Karpas-422 (cell line): ENCODE data around the gene MCU. TPM values are rescaled to one million over a fixed set of nuclear protein-coding genes. Genes with fewer than 3 reads are reported as not detected.
"Not testable (repeated sequence)": the region's sequence is repeated elsewhere in the genome, so short reads cannot be mapped to it uniquely, and the experiment has no call there.

Experiments used
- DNase-seq: peaks from one replicate; pipeline ENCODE4 v3.0.0-alpha.2; 2015
- H2AFZ ChIP-seq: fragments of 200-600 bp; sonication (generic); 2 replicates; pipeline ENCODE4 v1.6.1; 2014; ENCODE audit warnings: antibody characterized with exemption, low read length, mixed read lengths
- H3K27ac ChIP-seq: fragments of 200-600 bp; sonication (generic); 2 replicates; pipeline ENCODE4 v1.5.1; 2014; ENCODE audit warnings: mild to moderate bottlenecking, low read length, moderate library complexity
- H3K27me3 ChIP-seq: fragments of 200-600 bp; sonication (generic); 2 replicates; pipeline ENCODE4 v1.6.1; 2014; ENCODE audit warnings: low read length, mixed read lengths
- H3K36me3 ChIP-seq: fragments of 200-600 bp; sonication (generic); 2 replicates; pipeline ENCODE4 v1.6.1; 2014; ENCODE audit warnings: low read length, mixed read lengths; ENCODE audit not compliant: insufficient read depth
- H3K4me1 ChIP-seq: fragments of 200-600 bp; sonication (generic); 2 replicates; pipeline ENCODE4 v1.6.1; 2014; ENCODE audit warnings: mild to moderate bottlenecking, low read length, mixed read lengths
- H3K4me2 ChIP-seq: fragments of 200-600 bp; sonication (generic); 2 replicates; pipeline ENCODE4 v1.6.1; 2014; ENCODE audit warnings: low read length, low read depth, mild to moderate bottlenecking; ENCODE audit not compliant: poor library complexity, severe bottlenecking
- H3K4me3 ChIP-seq: fragments of 200-600 bp; sonication (generic); 2 replicates; pipeline ENCODE4 v1.5.1; 2014; ENCODE audit warnings: mild to moderate bottlenecking, antibody characterized with exemption, low read length, mixed read lengths
- H3K79me2 ChIP-seq: fragments of 200-600 bp; sonication (generic); 2 replicates; pipeline ENCODE4 v1.6.1; 2014; ENCODE audit warnings: mild to moderate bottlenecking, low read length, mixed read lengths
- H3K9ac ChIP-seq: fragments of 200-600 bp; sonication (generic); 2 replicates; pipeline ENCODE4 v1.6.0; 2014; ENCODE audit warnings: low read length
- H3K9me2 ChIP-seq: fragments of 200-600 bp; sonication (generic), shearing (Covaris generic); replicated peaks from 2 replicates; pipeline ENCODE4 v1.6.0; 2014; ENCODE audit warnings: mild to moderate bottlenecking, low read length, moderate library complexity; ENCODE audit not compliant: insufficient read depth
- H3K9me3 ChIP-seq: fragments of 300-700, 200-600 bp; sonication (generic); 2 replicates; pipeline ENCODE4 v1.6.1; 2014; ENCODE audit warnings: low read length, mixed read lengths
- H4K20me1 ChIP-seq: fragments of 200-600 bp; sonication (generic); 2 replicates; pipeline ENCODE4 v1.6.1; 2014; ENCODE audit warnings: mild to moderate bottlenecking, antibody characterized with exemption, low read length, low read depth; ENCODE audit not compliant: insufficient read depth
- total RNA-seq: library from RNA; depleted of rRNA; stranded (reverse); fragments of >200 nt; shearing (Covaris generic); gene quantifications from 2 replicates; pipeline ENCODE4 v1.2.3, GENCODE V29; 2014; ENCODE audit warnings: low replicate concordance

MCU gene
- total RNA-seq, 1 experiment from 2014 or later: 41.3 TPM

- Histone ChIP-seq H3K4me1 (no peaks in the 10 kb centered on the region), H3K9ac (no peak overlapping the region), H3K36me3 (no peaks in the 10 kb centered on the region), H3K27ac (no peak overlapping the region), H2AFZ (no peak overlapping the region), H3K27me3 (no peaks in the 10 kb centered on the region), H3K9me2 (no peaks in the 10 kb centered on the region), H3K79me2 (no peaks in the 10 kb centered on the region), H3K4me3 (no peak overlapping the region), H3K4me2 (no peak overlapping the region), H3K9me3 (no peaks in the 10 kb centered on the region), H4K20me1 (no peaks in the 10 kb centered on the region)
- no peak for DNase-seq
Observed at GRCh38 chr10:72673280-72673679, 18.7 kb upstream of the MCU start.

- not testable (repeated sequence) for H3K9ac ChIP-seq, H3K9me3 ChIP-seq, H3K9me2 ChIP-seq, H3K79me2 ChIP-seq, H3K27ac ChIP-seq, H3K4me2 ChIP-seq, H4K20me1 ChIP-seq, H2AFZ ChIP-seq, H3K36me3 ChIP-seq, H3K4me1 ChIP-seq, H3K27me3 ChIP-seq, H3K4me3 ChIP-seq, DNase-seq
Observed at GRCh38 chr10:72674174-72674573, 17.8 kb upstream of the MCU start.

- Histone ChIP-seq H3K9me3 (no peaks in the 10 kb centered on the region), H3K4me2 (no peak overlapping the region), H3K36me3 (no peaks in the 10 kb centered on the region), H3K9me2 (no peaks in the 10 kb centered on the region), H3K4me3 (no peak overlapping the region), H3K27ac (no peak overlapping the region), H3K27me3 (no peaks in the 10 kb centered on the region), H3K9ac (no peak overlapping the region), H2AFZ (no peak overlapping the region), H4K20me1 (no peaks in the 10 kb centered on the region), H3K79me2 (no peaks in the 10 kb centered on the region), H3K4me1 (no peaks in the 10 kb centered on the region)
- no peak for DNase-seq
Observed at GRCh38 chr10:72679838-72680241, 12.1 kb upstream of the MCU start.

GRCh38 chr10:72682638-72683037 is 9.3 kb upstream of the MCU start:
- no peak overlapping the region for H3K9ac ChIP-seq
- H3K9me2 ChIP-seq: no peaks in the 10 kb centered on the region
- no peaks in the 10 kb centered on the region; the same call in 1 of the 2 replicates for H3K4me1 ChIP-seq
- no peaks in the 10 kb centered on the region for H3K36me3 ChIP-seq
- H2AFZ ChIP-seq: no peak overlapping the region
- no peak for DNase-seq
- H3K27ac ChIP-seq: no peak overlapping the region
- H3K79me2 ChIP-seq: no peaks in the 10 kb centered on the region
- no peak overlapping the region for H3K4me3 ChIP-seq
- H3K27me3 ChIP-seq: no peaks in the 10 kb centered on the region
- no peaks in the 10 kb centered on the region for H4K20me1 ChIP-seq
- no peak overlapping the region for H3K4me2 ChIP-seq
- no peaks in the 10 kb centered on the region for H3K9me3 ChIP-seq

- Histone ChIP-seq H3K79me2 (no peaks in the 10 kb centered on the region), H3K9me2 (no peaks in the 10 kb centered on the region), H3K4me2 (no peak overlapping the region), H3K9me3 (no peaks in the 10 kb centered on the region), H3K4me3 (no peak overlapping the region), H3K9ac (no peak overlapping the region), H3K27ac (no peak overlapping the region), H4K20me1 (no peaks in the 10 kb centered on the region), H2AFZ (no peak overlapping the region), H3K4me1 (peaks cover 4% of the 10 kb centered on the region), H3K27me3 (no peaks in the 10 kb centered on the region), H3K36me3 (no peaks in the 10 kb centered on the region)
- DNase-seq: no peak
Observed at GRCh38 chr10:72685264-72685921, 6.5 kb upstream of the MCU start.

GRCh38 chr10:72686430-72686829 is 5.5 kb upstream of the MCU start:
- not testable (repeated sequence) for H3K4me3 ChIP-seq, H4K20me1 ChIP-seq, H3K9ac ChIP-seq, H3K27me3 ChIP-seq, H3K36me3 ChIP-seq, H3K4me1 ChIP-seq, H3K27ac ChIP-seq, H3K79me2 ChIP-seq, H3K4me2 ChIP-seq, H2AFZ ChIP-seq, DNase-seq, H3K9me2 ChIP-seq, H3K9me3 ChIP-seq

- no peak overlapping the region for H2AFZ ChIP-seq
Observed at GRCh38 chr10:72687035-72687434, 4.9 kb upstream of the MCU start.

GRCh38 chr10:72688208-72688651 is 3.7 kb upstream of the MCU start:
- DNase-seq: no peak
- H3K4me1 ChIP-seq: peaks cover 15% of the 10 kb centered on the region
- H3K79me2 ChIP-seq: peaks cover 9% of the 10 kb centered on the region
- no peaks in the 10 kb centered on the region for H3K9me2 ChIP-seq
- no peak overlapping the region for H3K4me2 ChIP-seq
- H3K4me3 ChIP-seq: no peak overlapping the region
- no peaks in the 10 kb centered on the region for H3K9me3 ChIP-seq
- H3K27me3 ChIP-seq: no peaks in the 10 kb centered on the region
- no peak overlapping the region for H3K9ac ChIP-seq
- no peaks in the 10 kb centered on the region for H3K36me3 ChIP-seq
- H2AFZ ChIP-seq: no peak overlapping the region
- no peaks in the 10 kb centered on the region for H4K20me1 ChIP-seq
- no peak overlapping the region for H3K27ac ChIP-seq

More at GRCh38 chr10:72687035-72687434, 4.9 kb upstream of the MCU start:
- Histone ChIP-seq H3K9ac (no peak overlapping the region), H3K27me3 (no peaks in the 10 kb centered on the region), H4K20me1 (no peaks in the 10 kb centered on the region), H3K4me1 (peaks cover 10% of the 10 kb centered on the region), H3K79me2 (no peaks in the 10 kb centered on the region), H3K4me2 (no peak overlapping the region), H3K4me3 (no peak overlapping the region), H3K36me3 (no peaks in the 10 kb centered on the region), H3K9me3 (no peaks in the 10 kb centered on the region), H3K27ac (no peak overlapping the region), H3K9me2 (no peaks in the 10 kb centered on the region)
- DNase-seq: no peak
